HepG2 (cell line): Measurements from ENCODE around the gene UPK1A. TPM values are rescaled to one million over a fixed set of nuclear protein-coding genes. Genes with fewer than 3 reads are reported as not detected.
A peak's percentile ranks its signal among the peaks of the same experiment; 100 is the strongest.

Experiments used
- ATAC-seq: fragments of 200-7000 bp; cut with Tn5 transposase; 3 replicates; pipeline ENCODE4 v1.9.1; 2020; ENCODE audit warnings: mild to moderate bottlenecking, moderate library complexity
- BruUV-seq: library from RNA; stranded (reverse); fragments of 400-500 nt; replicated peaks from 2 replicates; lab custom pipeline; 2021; lab: Mats Ljungman, UMichigan
- CTCF ChIA-PET: fragments of 300-600 bp; formaldehyde crosslinking; extraction: SDS; loops from one replicate; lab custom pipeline; 2021; ENCODE audit warnings: low total read pairs, inconsistent platforms, low intra/inter-chr PET ratio; lab: Yijun Ruan, JAX
- POLR2A ChIA-PET: fragments of 350-600 bp; sonication (Branson Sonifier 250); formaldehyde crosslinking; loops from one replicate; lab custom pipeline; 2020; ENCODE audit warnings: antibody characterized with exemption, inconsistent platforms; lab: Yijun Ruan, JAX
- DNase-seq: peaks from one replicate; pipeline ENCODE4 v3.0.0-alpha.2; 2015; ENCODE audit warnings: low spot score
- FAIRE-seq: peaks from 3 replicates; lab custom pipeline; 2011; peaks lifted over from hg19 to GRCh38; lab: Jason Lieb, UNC
- H2AFZ ChIP-seq: one replicate; pipeline ENCODE4 v1.6.1; 2011; ENCODE audit warnings: low read length, inconsistent platforms
- H3K27ac ChIP-seq: fragments of 300-600 bp; 3 replicates; pipeline ENCODE4 v1.8.0; 2011; ENCODE audit warnings: mixed run types, mild to moderate bottlenecking, mixed read lengths, low read length, inconsistent platforms; ENCODE audit not compliant: insufficient read depth; ENCODE audit errors: extremely low read length
- H3K27me3 ChIP-seq, 2 experiments: fragments of 200-600 bp in 1 of 2; 2 replicates in 1 of 2; 3 replicates in 1 of 2; pipeline versions ENCODE4 v1.6.0 to v1.8.0; 2011; ENCODE audit warnings: low read length in 2 of 2, mild to moderate bottlenecking in 2 of 2, moderate library complexity in 2 of 2, inconsistent platforms in 1 of 2; ENCODE audit not compliant: insufficient read depth in 2 of 2, control insufficient read depth in 1 of 2
- H3K36me3 ChIP-seq, 2 experiments: fragments of 200-600 bp in 1 of 2; replicated peaks in 1 of 2; 2 replicates in 1 of 2; 3 replicates in 1 of 2; pipeline versions ENCODE4 v1.5.1 to v1.8.0; 2011; ENCODE audit warnings: low read length in 2 of 2, inconsistent platforms in 1 of 2; ENCODE audit not compliant: insufficient read depth in 2 of 2, control insufficient read depth in 1 of 2
- H3K4me1 ChIP-seq: 2 replicates; pipeline ENCODE4 v1.5.1; 2012; ENCODE audit warnings: low read length, inconsistent platforms; ENCODE audit not compliant: insufficient read depth
- H3K4me2 ChIP-seq: 2 replicates; pipeline ENCODE4 v1.6.0; 2011; ENCODE audit warnings: low read depth, low read length, inconsistent platforms
- H3K4me3 ChIP-seq, 3 experiments: fragments of 200-600 bp in 1 of 3; sonication (generic), shearing (Covaris generic) in 1 of 3; replicated peaks in 1 of 3; 2 replicates each; pipeline ENCODE4 v1.5.1; 2011 to 2016; ENCODE audit warnings: low read length in 3 of 3, inconsistent platforms in 2 of 3, low read depth in 2 of 3, mild to moderate bottlenecking in 2 of 3, control low read depth in 1 of 3, mixed read lengths in 1 of 3; ENCODE audit not compliant: insufficient read depth in 1 of 3
- H3K79me2 ChIP-seq: one replicate; pipeline ENCODE4 v1.6.1; 2011; ENCODE audit warnings: low read length, inconsistent platforms; ENCODE audit not compliant: insufficient read depth
- H3K9ac ChIP-seq: 2 replicates; pipeline ENCODE4 v1.6.0; 2011; ENCODE audit warnings: mild to moderate bottlenecking, low read depth, low read length, inconsistent platforms; ENCODE audit not compliant: insufficient read depth
- H3K9me3 ChIP-seq: 2 replicates; pipeline ENCODE4 v1.5.1; 2012; ENCODE audit warnings: mild to moderate bottlenecking, low read length
- H4K20me1 ChIP-seq: 2 replicates; pipeline ENCODE4 v1.6.0; 2011; ENCODE audit warnings: inconsistent platforms, mild to moderate bottlenecking, low read length, moderate library complexity; ENCODE audit not compliant: insufficient read depth
- IKZF1 ChIP-seq: fragments of 450-650 bp; IDR thresholded peaks from 2 replicates; pipeline ENCODE4 v1.7.1; 2016
- RBFOX2 ChIP-seq: fragments of 200-400 bp; formaldehyde crosslinking; IDR thresholded peaks from 2 replicates; pipeline ENCODE4 v1.6.1; 2017; ENCODE audit warnings: low read depth, mild to moderate bottlenecking, low read length
- WGBS: methylation state at CpG from one replicate; pipeline ENCODE4 v1.1.6; 2017; ENCODE audit warnings: low lambda C conversion rate; 5-methylcytosine and 5-hydroxymethylcytosine counted together
- in situ Hi-C: cut with HindIII; loops from 2 replicates; pipeline ENCODE4 v1.10.0; 2017; ENCODE audit warnings: low pct_unique_long_range_greater_than_20kb; ENCODE audit not compliant: extremely low pct_ligation_motif_present
- intact Hi-C: fragments of 100-400 bp; cut with micrococcal nuclease; formaldehyde crosslinking; loops from one replicate; pipeline ENCODE4 v1.10.0; 2022; ENCODE audit not compliant: unreplicated experiment
- polyA plus RNA-seq, 8 experiments: library from polyadenylated mRNA; depleted of rRNA in 3 of 8; stranded (reverse) in 7 of 8; unstranded in 1 of 8; fragments of >200 nt; fragmentation: Illumina TruSeq in 4 of 8; extraction: Trizol in 4 of 8; gene quantifications; 2 replicates each; pipeline versions ENCODE4 v1.2.1 to v1.2.3, GENCODE V29; 2011 to 2016; ENCODE audit warnings: low read depth in 4 of 8, missing spikeins in 1 of 8, mixed read lengths in 1 of 8; ENCODE audit not compliant: insufficient read depth in 1 of 8
- total RNA-seq, 5 experiments: library from RNA; depleted of rRNA; stranded (reverse); fragments of >200 nt; fragmentation: Illumina TruSeq; extraction: Trizol; gene quantifications; 2 replicates each; pipeline ENCODE4 v1.2.3, GENCODE V29; 2016; ENCODE audit warnings: low read depth in 1 of 5

Gene UPK1A
- total and polyA plus RNA-seq, 2 of the 13 experiments (the other 11 are each of a cell fraction or from before 2014, with no cell fraction given): 2.9 TPM; not detected in 1

GRCh38 chr19:35727053-35727955, 61.0 kb downstream of the UPK1A start:
- ATAC-seq (no peak), FAIRE-seq (no peak), DNase-seq (no peak)
- no TSS peak for BruUV-seq
- intact Hi-C loops: no loop called here
- Histone ChIP-seq H2AFZ (no peak overlapping the region), H3K27ac (no peak overlapping the region), H3K27me3 (no peaks in the 10 kb centered on the region), H3K4me1 (no peaks in the 10 kb centered on the region), H3K4me3 (no peak overlapping the region), H3K9ac (no peak overlapping the region), H3K79me2 (no peaks in the 10 kb centered on the region), H3K9me3 (no peaks in the 10 kb centered on the region), H3K36me3 (peaks cover 66 to 97% of the 10 kb centered on the region in 2 experiments), H4K20me1 (no peaks in the 10 kb centered on the region), H3K4me2 (no peak overlapping the region)
- 96% methylated on average over 16 of the region's 25 CpGs for WGBS
- CTCF ChIA-PET: no interaction called here
- POLR2A ChIA-PET: interaction anchor here (0.5 to 1.7 kb wide), 3 partner anchors 13 to 200 kb away, joined by 3 to 8 read pairs (median 7); no protein-coding TSS in a partner anchor
- no peak for TF ChIP-seq IKZF1
- peak; percentile 51; the same call in 1 of the 2 replicates for TF ChIP-seq RBFOX2
- in situ Hi-C loops: no loop called here

Other genes starting within 250 kb of the UPK1A start
- not detected in 2 replicates for gene FFAR2, start 218.3 kb upstream of the UPK1A start, total RNA-seq (2016; rRNA removed; fragmentation: Illumina TruSeq; extraction: Trizol)
- gene FFAR2, start 218.3 kb upstream of the UPK1A start, polyA plus RNA-seq (2011; rRNA removed): 0.12 and 0.30 TPM in 2 replicates
- gene KRTDAP, start 176.1 kb upstream of the UPK1A start, total RNA-seq (2016; rRNA removed; fragmentation: Illumina TruSeq; extraction: Trizol): 0.86 TPM in 1 of 2 replicates, not detected in the other
- 0.67 and 1.5 TPM in 2 replicates for gene KRTDAP, start 176.1 kb upstream of the UPK1A start, polyA plus RNA-seq (2011; rRNA removed)
- gene DMKN, start 152.9 kb upstream of the UPK1A start, total RNA-seq (2016; rRNA removed; fragmentation: Illumina TruSeq; extraction: Trizol): 57.0 and 57.1 TPM in 2 replicates
- 50.8 and 71.8 TPM in 2 replicates for gene DMKN, start 152.9 kb upstream of the UPK1A start, polyA plus RNA-seq (2011; rRNA removed)
- not detected in 2 replicates for gene SBSN, start 138.2 kb upstream of the UPK1A start, total RNA-seq (2016; rRNA removed; fragmentation: Illumina TruSeq; extraction: Trizol)
- not detected in 2 replicates for gene SBSN, start 138.2 kb upstream of the UPK1A start, polyA plus RNA-seq (2011; rRNA removed)
- not detected in 2 replicates for gene GAPDHS, start 133.1 kb upstream of the UPK1A start, total RNA-seq (2016; rRNA removed; fragmentation: Illumina TruSeq; extraction: Trizol)
- 0.09 TPM in 1 of 2 replicates, not detected in the other for gene GAPDHS, start 133.1 kb upstream of the UPK1A start, polyA plus RNA-seq (2011; rRNA removed)
- 85.8 and 141 TPM in 2 replicates for gene TMEM147, start 120.9 kb upstream of the UPK1A start, total RNA-seq (2016; rRNA removed; fragmentation: Illumina TruSeq; extraction: Trizol)
- 176 and 188 TPM in 2 replicates for gene TMEM147, start 120.9 kb upstream of the UPK1A start, polyA plus RNA-seq (2011; rRNA removed)
- 0.11 TPM in 1 of 2 replicates, not detected in the other for gene ATP4A, start 102.9 kb upstream of the UPK1A start, total RNA-seq (2016; rRNA removed; fragmentation: Illumina TruSeq; extraction: Trizol)
- gene ATP4A, start 102.9 kb upstream of the UPK1A start, polyA plus RNA-seq (2011; rRNA removed): 0.08 and 0.09 TPM in 2 replicates
- gene PMIS2, start 80.3 kb upstream of the UPK1A start, total RNA-seq (2016; rRNA removed; fragmentation: Illumina TruSeq; extraction: Trizol): not detected in 2 replicates
- gene PMIS2, start 80.3 kb upstream of the UPK1A start, polyA plus RNA-seq (2011; rRNA removed): not detected in 2 replicates
- gene HAUS5, start 53.8 kb upstream of the UPK1A start, total RNA-seq (2016; rRNA removed; fragmentation: Illumina TruSeq; extraction: Trizol): 9.2 and 17.7 TPM in 2 replicates
- 10.3 and 11.1 TPM in 2 replicates for gene HAUS5, start 53.8 kb upstream of the UPK1A start, polyA plus RNA-seq (2011; rRNA removed)
- gene RBM42, start 37.5 kb upstream of the UPK1A start, total RNA-seq (2016; rRNA removed; fragmentation: Illumina TruSeq; extraction: Trizol): 49.7 and 55.3 TPM in 2 replicates
- gene RBM42, start 37.5 kb upstream of the UPK1A start, polyA plus RNA-seq (2011; rRNA removed): 27.2 and 30.6 TPM in 2 replicates
- gene ETV2, start 24.8 kb upstream of the UPK1A start, total RNA-seq (2016; rRNA removed; fragmentation: Illumina TruSeq; extraction: Trizol): 0.20 and 0.46 TPM in 2 replicates
- gene ETV2, start 24.8 kb upstream of the UPK1A start, polyA plus RNA-seq (2011; rRNA removed): 0.07 and 0.18 TPM in 2 replicates
- gene COX6B1, start 18.2 kb upstream of the UPK1A start, total RNA-seq (2016; rRNA removed; fragmentation: Illumina TruSeq; extraction: Trizol): 487 and 598 TPM in 2 replicates
- gene COX6B1, start 18.2 kb upstream of the UPK1A start, polyA plus RNA-seq (2011; rRNA removed): 469 and 481 TPM in 2 replicates
- not detected in 2 replicates for gene ZBTB32, start 38.0 kb downstream of the UPK1A start, total RNA-seq (2016; rRNA removed; fragmentation: Illumina TruSeq; extraction: Trizol)
- gene ZBTB32, start 38.0 kb downstream of the UPK1A start, polyA plus RNA-seq (2011; rRNA removed): not detected in 2 replicates
- 6.2 TPM in 2 replicates for gene KMT2B, start 51.5 kb downstream of the UPK1A start, total RNA-seq (2016; rRNA removed; fragmentation: Illumina TruSeq; extraction: Trizol)
- gene KMT2B, start 51.5 kb downstream of the UPK1A start, polyA plus RNA-seq (2011; rRNA removed): 16.9 and 19.2 TPM in 2 replicates
- gene IGFLR1, start 75.9 kb downstream of the UPK1A start, total RNA-seq (2016; rRNA removed; fragmentation: Illumina TruSeq; extraction: Trizol): 3.4 and 5.4 TPM in 2 replicates
- 7.4 and 8.9 TPM in 2 replicates for gene IGFLR1, start 75.9 kb downstream of the UPK1A start, polyA plus RNA-seq (2011; rRNA removed)
- gene U2AF1L4, start 78.9 kb downstream of the UPK1A start, total RNA-seq (2016; rRNA removed; fragmentation: Illumina TruSeq; extraction: Trizol): 4.7 and 7.9 TPM in 2 replicates
- 14.2 and 15.4 TPM in 2 replicates for gene U2AF1L4, start 78.9 kb downstream of the UPK1A start, polyA plus RNA-seq (2011; rRNA removed)
- gene PSENEN, start 79.1 kb downstream of the UPK1A start, total RNA-seq (2016; rRNA removed; fragmentation: Illumina TruSeq; extraction: Trizol): 20.0 and 34.2 TPM in 2 replicates
- 16.9 and 22.6 TPM in 2 replicates for gene PSENEN, start 79.1 kb downstream of the UPK1A start, polyA plus RNA-seq (2011; rRNA removed)
- gene LIN37, start 82.1 kb downstream of the UPK1A start, total RNA-seq (2016; rRNA removed; fragmentation: Illumina TruSeq; extraction: Trizol): 3.5 and 6.3 TPM in 2 replicates
- 8.7 and 8.9 TPM in 2 replicates for gene LIN37, start 82.1 kb downstream of the UPK1A start, polyA plus RNA-seq (2011; rRNA removed)
- not detected in 2 replicates for gene HSPB6, start 90.5 kb downstream of the UPK1A start, total RNA-seq (2016; rRNA removed; fragmentation: Illumina TruSeq; extraction: Trizol)
- gene HSPB6, start 90.5 kb downstream of the UPK1A start, polyA plus RNA-seq (2011; rRNA removed): 0.08 and 0.18 TPM in 2 replicates
- gene PROSER3, start 91.7 kb downstream of the UPK1A start, total RNA-seq (2016; rRNA removed; fragmentation: Illumina TruSeq; extraction: Trizol): 4.5 and 5.7 TPM in 2 replicates
- gene PROSER3, start 91.7 kb downstream of the UPK1A start, polyA plus RNA-seq (2011; rRNA removed): 5.1 and 6.2 TPM in 2 replicates
- 0.83 and 1.3 TPM in 2 replicates for gene ARHGAP33, start 109.0 kb downstream of the UPK1A start, total RNA-seq (2016; rRNA removed; fragmentation: Illumina TruSeq; extraction: Trizol)
- gene ARHGAP33, start 109.0 kb downstream of the UPK1A start, polyA plus RNA-seq (2011; rRNA removed): 2.7 and 4.1 TPM in 2 replicates
- gene PRODH2, start 146.3 kb downstream of the UPK1A start, total RNA-seq (2016; rRNA removed; fragmentation: Illumina TruSeq; extraction: Trizol): 42.0 and 86.7 TPM in 2 replicates
- gene PRODH2, start 146.3 kb downstream of the UPK1A start, polyA plus RNA-seq (2011; rRNA removed): 118 and 171 TPM in 2 replicates
- not detected in 2 replicates for gene NPHS1, start 186.0 kb downstream of the UPK1A start, total RNA-seq (2016; rRNA removed; fragmentation: Illumina TruSeq; extraction: Trizol)
- gene NPHS1, start 186.0 kb downstream of the UPK1A start, polyA plus RNA-seq (2011; rRNA removed): 0.01 TPM in 1 of 2 replicates, not detected in the other
- gene KIRREL2, start 190.4 kb downstream of the UPK1A start, total RNA-seq (2016; rRNA removed; fragmentation: Illumina TruSeq; extraction: Trizol): 2.2 and 2.4 TPM in 2 replicates
- gene KIRREL2, start 190.4 kb downstream of the UPK1A start, polyA plus RNA-seq (2011; rRNA removed): 0.17 and 0.18 TPM in 2 replicates
- gene APLP1, start 202.1 kb downstream of the UPK1A start, total RNA-seq (2016; rRNA removed; fragmentation: Illumina TruSeq; extraction: Trizol): 2.3 and 2.9 TPM in 2 replicates
- 2.0 and 3.1 TPM in 2 replicates for gene APLP1, start 202.1 kb downstream of the UPK1A start, polyA plus RNA-seq (2011; rRNA removed)
- 0.38 and 2.1 TPM in 2 replicates for gene NFKBID, start 234.0 kb downstream of the UPK1A start, total RNA-seq (2016; rRNA removed; fragmentation: Illumina TruSeq; extraction: Trizol)
- 1.6 and 2.3 TPM in 2 replicates for gene NFKBID, start 234.0 kb downstream of the UPK1A start, polyA plus RNA-seq (2011; rRNA removed)
- 0.24 TPM in 1 of 2 replicates, not detected in the other for gene HCST, start 236.0 kb downstream of the UPK1A start, total RNA-seq (2016; rRNA removed; fragmentation: Illumina TruSeq; extraction: Trizol)
- 1.2 and 2.3 TPM in 2 replicates for gene HCST, start 236.0 kb downstream of the UPK1A start, polyA plus RNA-seq (2011; rRNA removed)
- gene TYROBP, start 241.8 kb downstream of the UPK1A start, total RNA-seq (2016; rRNA removed; fragmentation: Illumina TruSeq; extraction: Trizol): not detected in 2 replicates
- gene TYROBP, start 241.8 kb downstream of the UPK1A start, polyA plus RNA-seq (2011; rRNA removed): 0.20 TPM in 1 of 2 replicates, not detected in the other